HG03457 (cell line): ENCODE measurements around the gene SINHCAF.
"Not testable (repeated sequence)": the region's sequence is repeated elsewhere in the genome, so short reads cannot be mapped to it uniquely, and the experiment has no call there.

Experiments
- ATAC-seq: cut with Tn5 transposase; IDR thresholded peaks from one replicate; pipeline ENCODE4 v1.9.1; 2021; ENCODE audit warnings: moderate number of reproducible peaks; ENCODE audit not compliant: unreplicated experiment

The SINHCAF gene

DNA sequence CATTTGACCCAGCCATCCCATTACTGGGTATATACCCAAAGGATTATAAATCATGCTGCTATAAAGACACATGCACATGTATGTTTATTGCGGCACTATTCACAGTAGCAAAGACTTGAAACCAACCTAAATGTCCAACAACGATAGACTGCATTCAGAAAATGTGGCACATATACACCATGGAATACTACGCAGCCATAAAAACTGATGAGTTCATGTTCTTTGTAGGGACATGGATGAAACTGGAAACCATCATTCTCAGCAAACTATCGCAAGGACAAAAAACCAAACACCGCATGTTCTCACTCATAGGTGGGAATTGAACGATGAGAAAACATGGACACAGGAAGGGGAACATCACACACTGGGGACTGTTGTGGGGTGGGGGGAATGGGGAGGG is 52.2 kb downstream of the SINHCAF start:
- not testable (repeated sequence) for ATAC-seq

DNA sequence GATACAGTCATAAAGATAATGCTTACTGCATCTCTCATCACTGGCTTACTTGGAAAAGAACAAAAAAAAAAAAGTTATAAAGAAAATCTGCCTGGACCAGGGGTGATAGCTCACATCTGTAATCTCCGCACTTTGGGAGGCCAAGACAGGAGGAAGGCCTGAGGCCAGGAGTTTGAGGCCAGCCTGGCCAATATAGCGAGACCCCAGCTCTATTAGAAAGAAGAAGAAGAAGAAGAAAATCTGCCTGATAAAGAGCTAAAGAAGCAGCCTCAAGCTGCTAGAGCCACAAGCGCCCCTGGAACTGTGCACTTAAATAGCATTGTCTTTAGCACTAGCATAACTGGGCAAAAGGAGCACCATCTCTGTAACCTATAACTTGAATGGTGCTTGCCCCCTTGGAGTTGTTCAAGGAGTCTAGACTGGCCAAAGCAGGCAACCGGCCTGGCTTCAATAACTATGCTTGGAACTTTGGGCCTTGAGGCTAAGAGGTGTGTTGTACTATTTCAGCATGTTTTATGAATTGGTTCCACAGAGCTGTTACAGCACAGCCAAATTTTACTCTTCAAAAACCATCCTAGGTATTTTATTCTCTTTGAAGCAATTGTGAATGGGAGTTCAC is 53.2 kb downstream of the SINHCAF start:
- ATAC-seq, result no peak

DNA sequence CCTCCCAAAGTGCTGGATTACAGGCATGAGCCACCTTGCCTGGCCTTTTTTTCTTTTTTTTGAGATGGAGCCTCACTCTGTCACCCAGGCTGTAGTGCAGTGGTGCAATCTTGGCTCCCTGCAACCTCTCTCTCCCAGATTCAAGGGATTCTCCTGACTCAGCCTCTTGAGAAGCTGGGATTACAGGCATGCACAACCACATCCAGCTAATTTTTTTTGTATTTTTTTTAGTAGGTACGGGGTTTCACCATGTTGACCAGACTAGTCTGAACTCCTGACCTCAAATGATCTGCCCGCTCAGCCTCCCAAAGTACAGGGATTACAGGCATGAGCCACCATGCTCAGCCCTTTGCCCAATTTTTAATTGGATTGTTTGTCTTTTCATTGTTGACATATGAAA is 58.0 kb downstream of the SINHCAF start:
- no peak for ATAC-seq

DNA sequence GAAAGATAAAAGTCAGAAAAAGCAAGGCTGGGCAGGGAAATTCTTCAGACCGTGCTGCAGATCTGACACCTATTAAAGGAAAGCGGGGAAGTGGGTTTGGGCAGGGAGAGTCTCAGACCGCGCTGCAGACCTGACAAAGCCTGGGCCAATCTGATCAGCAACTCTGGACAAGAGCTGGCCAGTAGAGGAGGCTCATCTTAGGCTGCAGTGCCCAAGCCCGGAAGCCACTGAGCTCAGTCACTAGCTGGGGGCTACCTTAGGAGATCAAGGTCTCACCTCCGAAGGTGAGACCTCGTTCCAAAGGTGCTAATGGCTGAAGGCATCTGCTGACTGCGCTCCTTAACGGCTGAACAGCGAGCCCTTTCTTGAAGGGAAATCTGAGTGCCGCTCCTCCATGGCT is 60.2 kb downstream of the SINHCAF start:
- ATAC-seq, result no peak

DNA sequence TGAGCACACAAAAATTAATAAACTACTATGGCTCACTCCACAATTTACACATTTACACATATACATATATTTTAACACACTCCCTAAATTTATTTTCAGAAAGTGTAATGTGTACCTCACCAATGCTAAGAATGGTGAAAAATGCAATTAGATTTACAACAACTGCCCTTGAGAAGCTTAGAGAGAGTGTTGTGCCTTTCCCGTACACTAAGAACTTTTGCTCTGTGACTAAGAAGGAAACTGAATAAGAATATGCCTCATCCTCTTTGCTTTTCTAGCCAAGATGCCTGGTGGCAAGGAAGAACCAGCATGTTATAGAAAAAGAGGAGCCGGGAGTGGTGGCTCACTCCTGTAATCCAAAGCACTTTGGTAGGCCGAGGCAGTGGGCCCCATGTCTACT is 62.3 kb downstream of the SINHCAF start:
- ATAC-seq, result no peak

DNA sequence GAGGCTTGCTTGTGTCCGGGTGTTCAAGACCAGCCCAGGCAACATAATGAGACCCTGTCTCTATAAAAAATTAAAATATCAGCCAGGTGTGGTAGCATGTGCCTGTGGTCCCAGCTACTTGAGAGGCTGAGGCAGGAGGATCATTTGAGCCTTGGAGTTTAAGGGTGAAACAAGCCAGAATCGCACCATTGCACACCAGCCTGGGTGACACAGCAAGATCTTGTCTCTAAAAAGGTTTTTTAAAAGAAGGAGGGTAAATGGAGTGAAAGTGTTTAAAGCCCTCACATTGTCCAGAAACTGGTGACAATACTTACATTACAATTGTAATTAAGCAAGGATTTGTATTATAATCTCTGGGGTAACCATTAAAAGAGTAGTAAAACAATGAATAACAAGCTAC is 64.2 kb downstream of the SINHCAF start:
- ATAC-seq, result no peak

DNA sequence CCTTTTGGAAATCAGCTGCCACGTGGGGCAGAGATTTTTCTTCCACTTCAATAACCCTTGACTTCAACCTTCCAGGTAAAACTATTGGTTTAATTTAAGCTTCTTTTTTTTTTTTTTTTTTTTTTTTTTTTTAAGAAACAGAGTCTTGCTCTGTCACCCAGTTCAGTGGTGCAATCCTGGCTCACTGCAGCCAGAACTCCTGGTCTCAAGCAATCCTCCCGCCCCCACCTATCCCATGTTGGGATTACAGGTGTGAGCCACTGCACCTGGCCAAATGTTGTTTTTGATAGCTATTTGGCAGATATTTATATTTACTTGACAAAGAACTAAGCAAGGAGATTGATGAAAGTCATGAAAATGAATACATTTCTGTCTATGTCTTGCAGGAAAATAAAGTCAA is 65.1 kb downstream of the SINHCAF start:
- no peak for ATAC-seq

DNA sequence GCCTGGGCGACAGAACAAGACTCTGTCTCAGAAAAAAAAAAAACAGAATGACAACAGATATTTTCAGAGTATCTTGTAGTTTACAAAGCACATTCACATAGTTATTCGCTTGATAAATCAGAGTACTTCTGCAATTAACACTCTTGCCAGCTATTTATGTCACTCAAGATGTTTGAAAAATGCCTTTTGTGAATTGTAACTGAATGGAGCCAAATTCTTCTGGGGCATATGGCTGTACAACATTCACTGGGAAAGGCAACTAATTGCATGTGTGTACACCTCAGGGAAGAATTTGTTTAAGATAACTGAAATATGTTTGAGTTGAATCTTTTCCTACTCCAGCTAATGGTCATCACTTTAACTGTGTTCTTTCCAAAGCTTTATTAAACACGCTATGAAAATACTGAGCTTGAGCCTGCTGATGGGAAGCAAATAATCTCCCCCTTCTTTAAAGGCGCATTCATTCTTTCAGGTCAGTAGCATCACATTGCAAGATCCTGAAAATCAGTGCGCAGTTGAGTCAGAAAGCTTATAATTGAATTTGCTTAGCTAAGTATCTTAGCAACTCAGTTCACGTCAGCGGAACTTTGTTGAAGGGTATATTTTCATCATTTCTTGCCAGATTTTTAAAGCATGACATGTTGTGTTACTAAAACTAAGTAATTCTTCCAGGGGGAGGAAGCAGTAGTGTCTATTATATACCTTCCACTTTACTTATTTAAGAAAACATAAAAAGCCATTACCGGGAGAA is 66.6 kb downstream of the SINHCAF start:
- ATAC-seq, result no peak

DNA sequence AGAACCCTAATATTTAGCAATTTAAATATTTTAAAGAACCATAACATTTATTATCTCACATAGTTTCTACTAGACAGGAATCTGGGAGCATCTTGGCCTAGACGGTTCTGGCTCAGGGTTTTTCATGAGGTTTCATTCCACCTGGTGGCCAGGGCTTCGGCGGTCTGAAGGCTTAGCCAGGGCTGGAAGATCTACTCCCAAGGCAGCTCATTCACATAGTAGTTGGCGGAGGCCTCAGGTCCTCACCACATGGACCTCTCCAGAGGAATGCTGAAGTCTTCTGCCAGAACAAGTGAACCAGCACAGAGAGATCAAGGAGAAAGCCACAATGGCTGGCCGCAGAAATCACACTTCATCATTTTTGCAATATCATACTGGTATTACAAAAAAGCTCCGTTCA is 68.2 kb downstream of the SINHCAF start:
- no peak for ATAC-seq

DNA sequence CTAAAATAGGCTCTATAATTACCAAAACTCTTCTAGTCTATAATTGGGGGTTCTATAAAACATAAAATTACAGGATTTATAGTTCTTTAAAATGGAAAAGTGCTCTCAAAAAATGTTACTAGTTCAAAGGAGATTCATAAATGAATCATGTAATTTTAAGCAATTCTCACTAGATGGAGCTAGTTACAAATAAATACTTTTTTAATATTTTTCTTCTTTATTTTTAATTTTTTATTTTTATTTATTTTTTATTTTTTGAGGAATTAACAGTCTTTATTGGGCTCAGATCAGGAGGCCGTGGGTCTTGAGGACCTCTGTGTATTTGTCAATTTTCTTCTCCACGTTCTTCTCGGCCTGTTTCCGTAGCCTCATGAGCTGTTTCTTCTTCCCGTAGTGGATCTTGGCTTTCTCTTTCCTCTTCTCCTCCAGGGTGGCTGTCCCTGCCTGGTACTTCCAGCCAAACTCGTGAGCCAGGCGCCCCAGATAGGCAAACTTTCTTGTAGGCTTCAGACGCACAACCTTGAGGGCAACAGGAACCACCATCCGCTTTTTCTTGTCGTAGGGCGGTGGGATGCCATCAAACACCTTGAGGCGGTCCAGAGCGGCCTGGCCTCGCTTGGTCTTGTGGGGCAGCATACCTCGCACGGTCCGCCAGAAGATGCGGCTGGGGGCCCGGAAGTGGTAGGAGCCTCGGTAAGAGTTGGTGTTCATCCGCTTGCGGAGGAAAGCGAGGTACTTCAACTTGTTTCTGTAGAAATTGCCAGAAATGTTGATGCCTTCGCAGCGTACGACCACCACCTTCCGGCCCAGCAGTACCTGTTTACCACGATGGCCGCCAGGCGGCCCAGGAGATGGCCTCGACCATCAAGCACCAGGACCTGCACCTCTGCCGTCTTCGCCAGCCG is 74.0 kb downstream of the SINHCAF start:
- ATAC-seq, result not testable (repeated sequence)

DNA sequence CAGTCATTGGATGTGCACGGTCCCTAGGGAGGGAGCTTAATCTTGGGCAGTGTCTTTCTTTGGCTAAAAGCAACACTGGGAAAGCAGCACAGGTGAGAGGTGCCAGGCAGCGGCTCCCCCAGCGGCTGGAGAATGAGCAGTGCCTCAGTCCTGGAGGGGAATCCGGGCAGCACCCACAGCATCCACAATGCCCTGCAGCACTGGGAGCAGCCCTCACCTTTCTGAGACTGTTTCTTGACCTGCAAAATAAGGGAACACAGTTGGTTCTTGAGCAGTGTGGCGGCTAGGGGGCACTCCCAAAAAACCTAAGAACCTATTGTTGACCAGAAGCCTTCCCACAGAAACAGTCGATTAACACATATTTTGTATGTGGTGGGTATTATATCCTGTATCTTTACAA is 75.8 kb downstream of the SINHCAF start:
- no peak for ATAC-seq

DNA sequence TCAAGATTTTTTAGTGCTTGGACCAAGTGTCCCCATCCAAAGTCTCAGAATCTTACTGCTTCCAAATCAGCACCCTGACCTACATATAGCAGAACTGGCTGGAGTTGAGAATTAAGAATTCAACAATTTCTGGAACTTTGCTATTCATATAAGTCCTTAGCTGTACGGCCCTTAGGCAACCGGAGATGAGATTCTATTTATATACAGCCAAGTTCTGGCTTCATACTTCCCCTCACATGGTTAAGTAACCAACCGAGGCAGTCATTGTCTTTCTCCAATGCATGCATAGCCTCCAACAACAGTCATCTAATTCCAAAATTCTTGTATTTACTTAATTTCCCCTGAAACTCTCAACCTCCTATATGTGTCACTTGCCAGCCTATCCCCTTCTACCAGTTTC is 76.6 kb downstream of the SINHCAF start:
- no peak for ATAC-seq

DNA sequence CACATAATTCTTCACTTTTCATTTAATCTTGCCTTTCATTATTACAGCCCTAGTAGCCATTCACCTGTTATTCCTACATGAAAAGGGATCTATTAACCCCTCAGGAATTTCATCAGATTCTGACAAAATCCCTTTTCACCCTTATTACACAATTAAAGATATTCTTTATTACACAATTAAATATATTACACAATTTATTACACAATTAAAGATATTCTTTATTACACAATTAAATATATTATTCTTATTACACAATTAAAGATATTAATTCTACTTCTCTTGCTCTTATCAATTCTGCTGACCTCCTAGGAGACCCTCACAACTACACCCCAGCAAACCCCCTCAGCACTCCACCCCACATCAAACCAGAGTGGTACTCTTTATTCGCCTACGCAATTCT is 77.1 kb downstream of the SINHCAF start:
- ATAC-seq, result no peak

DNA sequence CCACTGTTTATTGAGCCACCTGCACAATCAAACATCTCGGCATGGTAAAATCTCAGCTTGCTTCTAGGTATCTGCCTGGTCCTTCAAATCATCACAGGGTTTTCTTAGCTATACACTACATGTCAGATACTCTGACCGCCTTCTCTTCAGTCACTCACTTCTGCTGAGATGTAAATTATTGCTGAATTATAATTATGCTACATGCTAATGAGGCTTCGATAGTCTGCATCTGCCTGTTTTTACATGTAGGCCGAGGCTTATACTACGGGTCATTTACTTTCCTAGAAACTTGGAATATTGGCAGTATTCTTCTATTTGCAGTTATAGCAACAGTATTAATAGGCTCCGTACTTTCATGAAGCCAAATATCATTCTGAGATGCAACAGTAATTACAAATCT is 77.6 kb downstream of the SINHCAF start:
- no peak for ATAC-seq

DNA sequence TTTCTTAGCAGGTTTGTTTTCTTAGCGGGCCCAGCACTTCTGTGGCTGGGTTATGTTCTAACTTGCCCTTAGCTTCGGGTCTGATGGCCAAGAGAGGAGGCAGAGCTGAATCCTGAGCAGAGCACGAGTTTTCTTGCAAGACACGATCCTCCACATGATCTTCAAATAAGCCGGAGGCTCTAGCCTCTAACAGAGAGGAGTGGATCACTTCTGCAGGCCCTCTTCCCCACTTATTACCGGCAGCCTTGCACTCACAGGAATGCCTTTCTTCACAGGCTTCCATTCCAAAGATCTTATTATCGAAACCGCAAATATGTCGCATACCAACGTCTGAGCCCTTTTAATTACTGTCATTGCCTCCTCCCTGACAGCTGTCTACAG is 79.5 kb downstream of the SINHCAF start:
- no peak for ATAC-seq

DNA sequence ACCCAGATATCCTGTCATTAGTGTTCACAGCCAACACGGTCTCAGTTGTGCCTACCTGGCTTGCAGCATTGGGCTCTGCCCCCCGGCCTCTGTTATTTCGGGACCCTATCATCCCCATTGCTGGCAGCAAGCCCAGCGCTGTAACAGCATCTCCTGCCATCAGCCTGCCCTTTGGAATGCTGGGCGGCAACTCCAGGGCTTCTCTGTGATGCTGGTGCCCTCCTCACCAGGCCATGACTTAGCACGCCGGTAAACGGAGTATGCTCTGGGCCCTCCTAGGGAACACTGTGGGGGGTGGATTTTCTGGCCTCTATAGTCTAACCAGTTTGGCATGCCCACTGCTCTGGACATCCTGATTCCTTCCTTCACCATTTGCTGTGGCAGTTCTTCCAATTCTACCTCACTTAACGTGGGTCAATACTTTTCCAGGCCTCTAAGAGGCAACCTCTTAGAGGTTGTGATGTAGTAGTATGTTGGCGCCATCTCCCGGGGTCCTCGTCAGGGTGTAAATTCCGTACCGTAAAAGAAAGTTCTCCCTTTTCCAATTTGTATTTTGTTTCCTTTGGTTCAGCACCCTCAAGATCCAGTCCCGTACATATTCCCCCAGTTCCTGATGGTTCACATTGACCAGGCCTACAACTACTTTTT is 80.0 kb downstream of the SINHCAF start:
- ATAC-seq, result no peak

DNA sequence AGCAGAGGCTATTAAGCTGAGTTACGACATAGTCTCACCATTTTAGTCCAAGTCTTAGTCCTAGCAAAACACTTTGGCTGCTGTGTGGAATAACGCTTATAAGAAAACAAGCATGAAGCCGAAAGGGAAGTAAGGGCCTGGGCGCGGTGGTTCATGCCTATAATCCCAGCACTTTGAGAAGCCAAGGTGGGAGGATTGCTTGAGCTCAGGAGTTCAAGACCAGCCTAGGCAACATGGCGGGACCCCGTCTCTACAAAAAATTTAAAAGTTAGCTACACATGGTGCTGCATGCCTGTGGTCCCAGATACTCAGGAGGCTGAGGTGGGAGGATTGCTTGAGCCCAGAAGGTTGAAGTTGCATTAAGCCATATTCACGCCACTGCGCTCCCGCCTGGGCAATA is 83.5 kb downstream of the SINHCAF start:
- ATAC-seq, result not testable (repeated sequence)

DNA sequence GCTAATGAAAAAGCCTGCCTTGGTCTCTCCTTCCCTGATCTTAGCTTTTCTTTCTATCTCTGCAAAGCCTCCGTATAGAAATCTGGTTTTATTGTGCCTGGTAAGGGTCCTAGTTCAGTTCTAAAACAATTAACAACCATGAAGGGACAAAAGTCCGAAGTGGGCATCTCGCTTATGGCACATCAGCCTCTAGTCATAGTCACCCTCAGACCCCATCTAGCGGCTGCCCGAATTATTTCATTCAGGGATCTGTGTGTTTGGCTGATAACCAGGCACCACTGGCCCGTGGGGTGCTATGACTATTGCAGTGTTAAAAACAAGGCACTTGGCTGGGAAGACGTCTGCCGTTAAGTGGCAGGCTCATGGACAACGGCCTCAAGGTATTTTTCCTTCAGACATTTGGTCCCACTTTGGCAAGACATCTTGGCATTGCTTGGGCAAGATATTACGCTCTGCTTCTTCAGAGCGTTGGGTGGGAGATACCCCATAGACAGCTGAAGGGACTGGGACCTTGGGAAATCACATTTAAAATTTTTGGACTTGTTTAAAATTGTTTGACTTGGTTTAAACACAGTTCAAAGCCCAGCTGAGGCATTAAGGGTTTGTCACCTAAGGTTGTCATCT is 87.1 kb downstream of the SINHCAF start:
- no peak for ATAC-seq

DNA sequence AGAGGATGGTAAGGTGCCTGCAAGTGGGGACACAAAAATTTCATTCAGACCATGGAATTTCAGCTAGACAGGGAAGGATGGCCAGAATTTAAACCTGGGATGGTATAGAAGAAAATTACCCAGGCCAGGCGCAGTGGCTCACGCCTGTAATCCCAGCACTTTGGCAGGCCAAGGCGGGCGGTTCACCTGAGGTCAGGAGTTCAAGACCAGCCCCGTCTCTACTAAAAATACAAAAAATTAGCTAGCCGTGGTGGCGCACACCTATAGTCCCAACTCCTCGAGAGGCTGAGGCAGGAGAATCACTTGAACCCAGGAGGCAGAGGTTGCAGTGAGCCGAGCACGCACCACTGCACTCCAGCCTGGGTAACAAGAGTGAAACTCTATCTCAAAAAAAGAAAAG is 87.6 kb downstream of the SINHCAF start:
- not testable (repeated sequence) for ATAC-seq

DNA sequence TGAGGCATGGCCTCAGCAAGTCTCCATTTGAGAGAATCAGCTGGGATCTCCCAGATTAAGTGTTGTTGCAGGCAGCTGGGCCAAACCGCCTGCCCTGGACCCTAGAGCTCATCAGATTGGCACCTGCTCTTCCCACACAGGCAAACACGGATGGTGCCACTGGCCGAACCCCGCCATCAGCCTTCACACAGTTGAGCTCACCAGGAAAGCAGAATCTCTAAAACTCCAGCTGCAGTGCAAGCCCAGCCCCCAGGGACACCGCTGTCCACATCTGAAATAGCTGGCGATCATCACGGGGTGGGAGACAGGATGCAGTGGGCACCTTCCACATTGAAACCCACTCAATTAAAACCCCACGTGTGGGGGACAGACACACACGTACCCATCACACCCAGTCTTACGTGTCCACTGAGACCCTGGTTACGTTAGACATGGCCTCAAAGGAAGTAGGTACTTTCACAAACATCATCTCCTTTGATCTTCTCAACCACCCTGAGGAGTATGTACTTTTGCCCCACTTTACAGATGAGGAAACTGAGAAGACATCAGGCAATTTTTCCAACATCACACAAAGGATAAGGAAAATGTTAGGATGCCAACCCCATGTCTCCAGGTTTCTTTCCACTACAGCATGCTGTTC is 88.8 kb downstream of the SINHCAF start:
- ATAC-seq, result no peak
